Measurements from ENCODE around the gene TBC1D5.
"Not testable (repeated sequence)": the region's sequence is repeated elsewhere in the genome, so short reads cannot be mapped to it uniquely, and the experiment has no call there.

TBC1D5 gene

GRCh38 chr3:17529677-17530076 lies 212.8 kb downstream of the TBC1D5 start:
- DNase-seq, result no peak

GRCh38 chr3:17518189-17519059 lies 224.0 kb downstream of the TBC1D5 start:
- DNase-seq, result no peak

GRCh38 chr3:17515445-17516234 lies 226.8 kb downstream of the TBC1D5 start:
- DNase-seq, result no peak

- DNase-seq, result no peak
These were observed 227.8 kb downstream of the TBC1D5 start for GRCh38 chr3:17514597-17514996.

GRCh38 chr3:17510265-17510664 lies 232.2 kb downstream of the TBC1D5 start:
- no peak for DNase-seq

GRCh38 chr3:17508180-17508752 lies 234.2 kb downstream of the TBC1D5 start:
- DNase-seq, result no peak

GRCh38 chr3:17507480-17507879 lies 235.0 kb downstream of the TBC1D5 start:
- DNase-seq, result no peak

- no peak for DNase-seq
These were observed 236.6 kb downstream of the TBC1D5 start for GRCh38 chr3:17505856-17506255.

GRCh38 chr3:17501745-17502144 lies 240.7 kb downstream of the TBC1D5 start:
- no peak for DNase-seq

GRCh38 chr3:17500618-17501017 lies 241.8 kb downstream of the TBC1D5 start:
- DNase-seq, result no peak

GRCh38 chr3:17494117-17494809 lies 248.2 kb downstream of the TBC1D5 start:
- no peak for DNase-seq

- no peak for DNase-seq
These were observed 250.8 kb downstream of the TBC1D5 start for GRCh38 chr3:17491601-17492000.

GRCh38 chr3:17491190-17491589 lies 251.2 kb downstream of the TBC1D5 start:
- DNase-seq, result not testable (repeated sequence)

GRCh38 chr3:17489139-17489538 lies 253.3 kb downstream of the TBC1D5 start:
- DNase-seq, result no peak

GRCh38 chr3:17481116-17481515 lies 261.3 kb downstream of the TBC1D5 start:
- no peak for DNase-seq

GRCh38 chr3:17479681-17480405 lies 262.6 kb downstream of the TBC1D5 start:
- no peak for DNase-seq

GRCh38 chr3:17478673-17479072 lies 263.8 kb downstream of the TBC1D5 start:
- DNase-seq, result no peak

GRCh38 chr3:17473761-17474160 lies 268.7 kb downstream of the TBC1D5 start:
- DNase-seq, result no peak

GRCh38 chr3:17469954-17470353 lies 272.5 kb downstream of the TBC1D5 start:
- no peak for DNase-seq

- no peak for DNase-seq
These were observed 272.9 kb downstream of the TBC1D5 start for GRCh38 chr3:17469520-17469919.

GRCh38 chr3:17466028-17466427 lies 276.4 kb downstream of the TBC1D5 start:
- DNase-seq, result no peak

GRCh38 chr3:17459470-17459993 lies 282.9 kb downstream of the TBC1D5 start:
- DNase-seq, result no peak
